HCT116 (cell line): ENCODE data around the gene SAV1. TPM values are rescaled to one million over a fixed set of nuclear protein-coding genes. Genes with fewer than 3 reads are reported as not detected.

Experiments used
- ATAC-seq: fragments of 200-7000 bp; cut with Tn5 transposase; 2 replicates; pipeline ENCODE4 v1.9.1; 2020; ENCODE audit warnings: mild to moderate bottlenecking, moderate library complexity
- BruUV-seq: library from RNA; stranded (reverse); fragments of 400-500 nt; replicated peaks from 2 replicates; lab custom pipeline; 2021; lab: Mats Ljungman, UMichigan
- CTCF ChIA-PET: fragments of 300-600 bp; sonication (Branson Sonifier 250); formaldehyde crosslinking; loops from one replicate; lab custom pipeline; 2021; ENCODE audit warnings: antibody characterized with exemption; lab: Charles Lee
- POLR2A ChIA-PET: fragments of 300-600, 350-600 bp; sonication (Branson Sonifier 250); formaldehyde crosslinking; loops from one replicate; lab custom pipeline; 2021; ENCODE audit warnings: antibody characterized with exemption; lab: Charles Lee
- RAD21 ChIA-PET, 2 experiments: fragments of 300-600 bp; sonication (Branson Sonifier 250); formaldehyde crosslinking; loops; one replicate each; lab custom pipeline; 2023; ENCODE audit warnings: low total read pairs in 2 of 2; ENCODE audit not compliant: uncharacterized antibody in 2 of 2, unreplicated experiment in 2 of 2, low non-redundant PET in 1 of 2; lab: Charles Lee
- DNase-seq: peaks from one replicate; pipeline ENCODE4 v3.0.0-alpha.2; 2010; ENCODE audit warnings: low read depth, low spot score
- H2AFZ ChIP-seq: fragments of 200-600 bp; shearing (Covaris generic), sonication (generic); 2 replicates; pipeline ENCODE4 v1.6.1; 2017; ENCODE audit warnings: low read depth, mixed run types, mixed read lengths, antibody characterized with exemption, low read length; ENCODE audit not compliant: poor library complexity, severe bottlenecking
- H3K27ac ChIP-seq: 2 replicates; pipeline ENCODE4 v1.5.1; 2012; ENCODE audit warnings: low read depth, low read length
- H3K27me3 ChIP-seq: fragments of 200-600 bp; sonication (generic); 2 replicates; pipeline ENCODE4 v1.6.1; 2016; ENCODE audit warnings: mixed run types, low read length, mixed read lengths; ENCODE audit not compliant: insufficient read depth
- H3K36me3 ChIP-seq, 2 experiments: fragments of 200-500 bp in 1 of 2; fragments of 200-600 bp in 1 of 2; sonication (Bioruptor generic) in 1 of 2; sonication (generic) in 1 of 2; 2 replicates each; pipeline versions ENCODE4 v1.5.1 to v1.6.1; 2014 to 2016; ENCODE audit warnings: low read length in 2 of 2, inconsistent platforms in 1 of 2, mixed read lengths in 1 of 2, mixed run types in 1 of 2; ENCODE audit not compliant: insufficient read depth in 2 of 2, control insufficient read depth in 1 of 2
- H3K4me1 ChIP-seq, 2 experiments: fragments of 200-600 bp in 1 of 2; sonication (generic) in 1 of 2; 2 replicates each; pipeline versions ENCODE4 v1.5.1 to v1.6.1; 2012 to 2017; ENCODE audit warnings: low read length in 2 of 2, inconsistent platforms in 1 of 2, mild to moderate bottlenecking in 1 of 2, mixed read lengths in 1 of 2, mixed run types in 1 of 2, moderate library complexity in 1 of 2; ENCODE audit not compliant: insufficient read depth in 2 of 2, control insufficient read depth in 1 of 2
- H3K4me2 ChIP-seq: fragments of 200-600 bp; sonication (generic); 2 replicates; pipeline ENCODE4 v1.6.1; 2017; ENCODE audit warnings: mixed run types, low read length, mixed read lengths
- H3K4me3 ChIP-seq, 2 experiments: fragments of 200-600 bp in 1 of 2; sonication (generic) in 1 of 2; replicated peaks in 1 of 2; 2 replicates each; pipeline ENCODE4 v1.5.1; 2011 to 2016; ENCODE audit warnings: low read length in 2 of 2, control low read depth in 1 of 2, low read depth in 1 of 2, mild to moderate bottlenecking in 1 of 2, mixed read lengths in 1 of 2, mixed run types in 1 of 2
- H3K79me2 ChIP-seq: fragments of 200-600 bp; sonication (generic); 2 replicates; pipeline ENCODE4 v1.6.1; 2017; ENCODE audit warnings: mild to moderate bottlenecking, mixed run types, low read length, moderate library complexity, mixed read lengths; ENCODE audit not compliant: insufficient read depth
- H3K9ac ChIP-seq: fragments of 200-600 bp; sonication (generic); 2 replicates; pipeline ENCODE4 v1.6.1; 2016; ENCODE audit warnings: low read length, mixed read lengths
- H3K9me2 ChIP-seq: fragments of 200-600 bp; sonication (generic), shearing (Covaris generic); 2 replicates; pipeline ENCODE4 v1.6.1; 2017; ENCODE audit warnings: mixed run types, mild to moderate bottlenecking, moderate library complexity; ENCODE audit not compliant: insufficient read depth
- H3K9me3 ChIP-seq, 2 experiments: fragments of 200-500 bp in 1 of 2; fragments of 200-600 bp in 1 of 2; sonication (Bioruptor generic) in 1 of 2; sonication (generic) in 1 of 2; 2 replicates each; pipeline ENCODE4 v1.6.1; 2014 to 2017; ENCODE audit warnings: low read length in 2 of 2, mixed read lengths in 2 of 2, inconsistent platforms in 1 of 2, low read depth in 1 of 2, mild to moderate bottlenecking in 1 of 2, mixed run types in 1 of 2, moderate library complexity in 1 of 2; ENCODE audit not compliant: control insufficient read depth in 1 of 2, insufficient read depth in 1 of 2
- H4K20me1 ChIP-seq: fragments of 200-600 bp; sonication (generic), shearing (Covaris generic); 2 replicates; pipeline ENCODE4 v1.6.1; 2017; ENCODE audit warnings: mixed run types, mild to moderate bottlenecking, moderate library complexity; ENCODE audit not compliant: insufficient read depth
- CBX3 ChIP-seq: IDR thresholded peaks from 2 replicates; pipeline ENCODE4 v1.6.1; 2012; ENCODE audit warnings: low read depth
- CEBPB ChIP-seq: IDR thresholded peaks from 2 replicates; pipeline ENCODE4 v1.6.1; 2012; ENCODE audit warnings: low read depth
- EGR1 ChIP-seq: IDR thresholded peaks from 2 replicates; pipeline ENCODE4 v1.6.1; 2012; ENCODE audit warnings: low read depth
- ELF1 ChIP-seq: IDR thresholded peaks from 2 replicates; pipeline ENCODE4 v1.6.1; 2012; ENCODE audit warnings: low read depth, borderline replicate concordance
- EZH2 ChIP-seq: fragments of 200-600 bp; sonication (generic); IDR thresholded peaks from 2 replicates; pipeline ENCODE4 v1.6.1; 2017; ENCODE audit warnings: antibody characterized with exemption, mixed run types
- EZH2phosphoT487 ChIP-seq: fragments of 200-600 bp; IDR thresholded peaks from 2 replicates; pipeline ENCODE4 v1.6.1; 2018; ENCODE audit warnings: antibody characterized with exemption, borderline replicate concordance
- FOSL1 ChIP-seq: IDR thresholded peaks from 2 replicates; pipeline ENCODE4 v1.6.1; 2012; ENCODE audit warnings: low read depth
- JUND ChIP-seq: IDR thresholded peaks from 2 replicates; pipeline ENCODE4 v1.6.1; 2012
- POLR2AphosphoS5 ChIP-seq: IDR thresholded peaks from 2 replicates; pipeline ENCODE4 v1.6.1; 2011; ENCODE audit warnings: mild to moderate bottlenecking, low read depth, low read length, moderate library complexity
- RAD21 ChIP-seq: IDR thresholded peaks from 2 replicates; pipeline ENCODE4 v1.6.1; 2012; ENCODE audit warnings: low read depth, mild to moderate bottlenecking
- SIN3A ChIP-seq: IDR thresholded peaks from 2 replicates; pipeline ENCODE4 v1.6.1; 2012; ENCODE audit warnings: low read depth
- SRF ChIP-seq: IDR thresholded peaks from 2 replicates; pipeline ENCODE4 v1.6.1; 2012; ENCODE audit warnings: low read depth
- TCF7L2 ChIP-seq: IDR thresholded peaks from 2 replicates; pipeline ENCODE4 v1.7.0; 2011; ENCODE audit warnings: borderline replicate concordance, inconsistent platforms; ENCODE audit not compliant: insufficient read depth, insufficient read length; ENCODE audit errors: extremely low read depth
- ZFX ChIP-seq: fragments of 450-650 bp; IDR thresholded peaks from 2 replicates; pipeline ENCODE4 v1.6.1; 2017
- intact Hi-C: fragments of 100-400 bp; cut with micrococcal nuclease; formaldehyde crosslinking; loops from 2 replicates; pipeline ENCODE4 v1.10.0; 2022
- total RNA-seq: library from RNA; stranded (reverse); gene quantifications from one replicate; pipeline ENCODE4 v1.2.1, GENCODE V29; 2021; ENCODE audit not compliant: unreplicated experiment
- TF ChIP-seq, protein P1 (sequence below): IDR thresholded peaks from 2 replicates; pipeline ENCODE4 v1.6.1; 2012
- TF ChIP-seq, protein P2 (sequence below), 3 experiments: fragments of 200-600 bp in 1 of 3; sonication (generic) in 1 of 3; IDR thresholded peaks in 2 of 3; conservative IDR thresholded peaks in 1 of 3; 2 replicates each; pipeline ENCODE4 v1.5.1; 2012 to 2017; ENCODE audit warnings: low read depth in 2 of 3, low read length in 2 of 3, antibody characterized with exemption in 1 of 3, borderline replicate concordance in 1 of 3, control low read depth in 1 of 3, mild to moderate bottlenecking in 1 of 3, mixed read lengths in 1 of 3, mixed run types in 1 of 3, moderate library complexity in 1 of 3; ENCODE audit not compliant: insufficient read depth in 1 of 3
- TF ChIP-seq, protein P3 (sequence below): IDR thresholded peaks from 2 replicates; pipeline ENCODE4 v1.6.1; 2012

SAV1 gene
- total RNA-seq, 1 experiment from 2014 or later, result 38.0 TPM

DNA sequence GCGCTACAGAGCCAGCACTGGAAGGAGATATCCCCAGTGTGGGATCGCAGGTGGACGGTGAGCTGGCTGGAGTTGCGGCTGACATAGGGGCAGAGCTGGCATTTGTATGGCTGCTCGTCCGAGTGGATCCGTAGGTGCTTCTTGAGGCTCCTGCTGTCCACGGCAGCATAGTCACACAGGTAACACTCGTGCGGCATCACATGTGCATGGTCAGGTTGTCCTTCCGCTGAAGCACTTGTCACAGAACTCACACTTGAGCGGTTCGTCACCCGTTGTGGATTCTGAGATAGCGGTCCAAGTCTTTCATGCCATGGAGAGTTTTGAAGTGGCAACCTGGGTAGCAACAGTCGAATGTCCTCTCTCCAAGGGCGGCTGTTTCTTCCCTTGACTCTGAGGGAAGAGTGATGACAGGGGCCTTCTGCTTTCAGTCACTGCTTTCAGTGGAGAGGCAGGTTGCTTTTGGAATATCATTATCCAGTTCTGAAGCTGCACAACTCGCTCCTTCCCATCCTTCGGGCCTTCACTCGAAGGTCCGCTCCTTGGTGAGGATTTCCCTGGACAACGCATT lies 37.0 kb upstream of the SAV1 start:
- H3K4me3 ChIP-seq, result no peak overlapping the region
- H3K27me3 ChIP-seq, result no peaks in the 10 kb centered on the region
- H2AFZ ChIP-seq, result no peak overlapping the region
- BruUV-seq, result no TSS peak
- no peaks in the 10 kb centered on the region for H3K9me2 ChIP-seq
- no peak overlapping the region for H3K9ac ChIP-seq
- H3K4me1 ChIP-seq, result no peaks in the 10 kb centered on the region
- no peaks in the 10 kb centered on the region for H4K20me1 ChIP-seq
- H3K4me2 ChIP-seq, result no peak overlapping the region
- H3K27ac ChIP-seq, result no peak overlapping the region
- TF ChIP-seq SRF (no peak), EGR1 (no peak), FOSL1 (no peak), SIN3A (no peak), ZFX (no peak), EZH2phosphoT487 (no peak), EZH2 (no peak), CEBPB (no peak), RAD21 (no peak)
- TF ChIP-seq, protein P1, sequence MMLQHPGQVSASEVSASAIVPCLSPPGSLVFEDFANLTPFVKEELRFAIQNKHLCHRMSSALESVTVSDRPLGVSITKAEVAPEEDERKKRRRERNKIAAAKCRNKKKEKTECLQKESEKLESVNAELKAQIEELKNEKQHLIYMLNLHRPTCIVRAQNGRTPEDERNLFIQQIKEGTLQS, result no peak
- ChIA-PET POLR2A (no interaction called here), RAD21 (no interaction called here), CTCF (interaction anchor here (1.6 kb wide), 1 partner anchor 10 kb away, joined by 5 read pairs; no protein-coding TSS in a partner anchor)
- H3K79me2 ChIP-seq, result no peaks in the 10 kb centered on the region
- intact Hi-C loops, result no loop called here
- no peaks in the 10 kb centered on the region for H3K36me3 ChIP-seq
- H3K9me3 ChIP-seq, result no peaks in the 10 kb centered on the region
- DNase-seq (no peak), ATAC-seq (no peak)

DNA sequence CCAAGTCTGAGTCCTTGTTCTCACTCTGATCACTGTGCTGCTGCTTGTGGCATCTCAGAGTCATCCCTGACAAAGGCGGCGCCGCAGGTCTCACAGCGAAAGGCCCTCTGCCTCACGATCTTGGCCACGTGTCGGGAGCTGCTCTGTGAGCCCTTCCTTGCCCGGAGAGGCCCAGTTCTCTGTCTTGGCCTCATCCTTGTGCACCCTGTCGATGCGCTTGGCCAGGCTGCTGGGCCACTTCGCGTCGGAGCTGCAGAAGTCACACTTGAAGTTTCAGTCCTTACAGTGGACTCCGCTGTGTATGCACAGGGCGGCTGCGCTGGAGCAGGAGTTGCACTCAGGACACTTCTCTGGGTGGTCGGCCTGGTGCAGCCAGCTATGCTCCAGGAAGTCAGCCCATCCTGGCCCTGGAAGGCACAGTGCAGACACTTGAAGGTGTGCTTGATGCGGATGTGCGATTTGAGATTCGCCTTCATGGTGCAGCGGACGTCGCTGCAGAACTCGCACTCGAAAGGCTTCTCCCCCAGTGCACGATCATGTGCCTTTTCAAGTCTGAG lies 36.4 kb upstream of the SAV1 start:
- TF ChIP-seq JUND (no peak), TCF7L2 (no peak), FOSL1 (no peak), EGR1 (no peak), CBX3 (no peak), SIN3A (no peak), ELF1 (no peak), POLR2AphosphoS5 (no peak), EZH2 (no peak), EZH2phosphoT487 (no peak), ZFX (no peak)
- TF ChIP-seq, protein P2, sequence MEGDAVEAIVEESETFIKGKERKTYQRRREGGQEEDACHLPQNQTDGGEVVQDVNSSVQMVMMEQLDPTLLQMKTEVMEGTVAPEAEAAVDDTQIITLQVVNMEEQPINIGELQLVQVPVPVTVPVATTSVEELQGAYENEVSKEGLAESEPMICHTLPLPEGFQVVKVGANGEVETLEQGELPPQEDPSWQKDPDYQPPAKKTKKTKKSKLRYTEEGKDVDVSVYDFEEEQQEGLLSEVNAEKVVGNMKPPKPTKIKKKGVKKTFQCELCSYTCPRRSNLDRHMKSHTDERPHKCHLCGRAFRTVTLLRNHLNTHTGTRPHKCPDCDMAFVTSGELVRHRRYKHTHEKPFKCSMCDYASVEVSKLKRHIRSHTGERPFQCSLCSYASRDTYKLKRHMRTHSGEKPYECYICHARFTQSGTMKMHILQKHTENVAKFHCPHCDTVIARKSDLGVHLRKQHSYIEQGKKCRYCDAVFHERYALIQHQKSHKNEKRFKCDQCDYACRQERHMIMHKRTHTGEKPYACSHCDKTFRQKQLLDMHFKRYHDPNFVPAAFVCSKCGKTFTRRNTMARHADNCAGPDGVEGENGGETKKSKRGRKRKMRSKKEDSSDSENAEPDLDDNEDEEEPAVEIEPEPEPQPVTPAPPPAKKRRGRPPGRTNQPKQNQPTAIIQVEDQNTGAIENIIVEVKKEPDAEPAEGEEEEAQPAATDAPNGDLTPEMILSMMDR (IDR thresholded peaks at IDR 0.05 in 2 of 3, conservative IDR thresholded peaks at IDR 0.05 in 1 of 3; ENCODE audit: borderline replicate concordance in 1 of 3, insufficient read depth in 1 of 3, low read depth in 2 of 3, low read length in 2 of 3), result no peak
- TF ChIP-seq, protein P3, sequence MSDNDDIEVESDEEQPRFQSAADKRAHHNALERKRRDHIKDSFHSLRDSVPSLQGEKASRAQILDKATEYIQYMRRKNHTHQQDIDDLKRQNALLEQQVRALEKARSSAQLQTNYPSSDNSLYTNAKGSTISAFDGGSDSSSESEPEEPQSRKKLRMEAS, result no peak
- H3K9ac ChIP-seq, result no peak overlapping the region
- H2AFZ ChIP-seq, result no peak overlapping the region
- BruUV-seq, result no TSS peak
- ATAC-seq (no peak), DNase-seq (no peak)
- ChIA-PET RAD21 (no interaction called here), POLR2A (no interaction called here), CTCF (interaction anchor here (1.6 kb wide), 1 partner anchor 10 kb away, joined by 5 read pairs; no protein-coding TSS in a partner anchor)
- H3K27ac ChIP-seq, result no peak overlapping the region
- H3K79me2 ChIP-seq, result no peaks in the 10 kb centered on the region
- H3K27me3 ChIP-seq, result no peaks in the 10 kb centered on the region
- H3K9me3 ChIP-seq, result no peaks in the 10 kb centered on the region
- no peaks in the 10 kb centered on the region for H3K36me3 ChIP-seq
- intact Hi-C loops, result no loop called here
- no peak overlapping the region for H3K4me2 ChIP-seq
- no peaks in the 10 kb centered on the region for H3K4me1 ChIP-seq
- no peak overlapping the region for H3K4me3 ChIP-seq
- no peaks in the 10 kb centered on the region for H3K9me2 ChIP-seq
- H4K20me1 ChIP-seq, result no peaks in the 10 kb centered on the region
